SK-N-SH (cell line): ENCODE measurements around the gene C5orf24. TPM values are rescaled to one million over a fixed set of nuclear protein-coding genes. Genes with fewer than 3 reads are reported as not detected.

Experiments used
- CTCF ChIA-PET: fragments of 300-600, 350-600 bp; formaldehyde crosslinking; extraction: SDS; loops from one replicate; lab custom pipeline; 2021; lab: Yijun Ruan, JAX
- POLR2A ChIA-PET: fragments of 350-600 bp; sonication (Branson Sonifier 250); formaldehyde crosslinking; extraction: SDS; loops from one replicate; lab custom pipeline; 2020; ENCODE audit warnings: antibody characterized with exemption, inconsistent platforms; lab: Yijun Ruan, JAX
- DNase-seq: peaks from one replicate; pipeline ENCODE4 v3.0.0; 2012
- H2AFZ ChIP-seq: fragments of 200-600 bp; sonication (generic); 2 replicates; pipeline ENCODE4 v1.8.1; 2016; ENCODE audit warnings: antibody characterized with exemption, mild to moderate bottlenecking, low read depth
- H3F3A ChIP-seq: fragments of 200-600 bp; sonication (generic); replicated peaks from 2 replicates; pipeline ENCODE3; 2016; ENCODE audit warnings: antibody characterized with exemption, mild to moderate bottlenecking; ENCODE audit not compliant: insufficient read depth
- H3K27ac ChIP-seq, 2 experiments: fragments of 200-500 bp in 1 of 2; fragments of 200-600 bp in 1 of 2; sonication (Bioruptor generic) in 1 of 2; sonication (generic), shearing (Covaris generic) in 1 of 2; 2 replicates each; pipeline versions ENCODE4 v1.5.1 to v1.6.1; 2014 to 2016; ENCODE audit warnings: low read depth in 2 of 2, inconsistent platforms in 1 of 2, low read length in 1 of 2, mild to moderate bottlenecking in 1 of 2, mixed read lengths in 1 of 2
- H3K27me3 ChIP-seq: fragments of 200-600 bp; sonication (generic), shearing (Covaris generic); 2 replicates; pipeline ENCODE4 v1.6.1; 2016; ENCODE audit warnings: mixed run types; ENCODE audit not compliant: insufficient read depth
- H3K36me3 ChIP-seq, 2 experiments: fragments of 200-500 bp in 1 of 2; fragments of 200-600 bp in 1 of 2; sonication (Bioruptor generic) in 1 of 2; sonication (generic) in 1 of 2; replicated peaks in 1 of 2; 2 replicates each; pipeline versions ENCODE3 to v1.5.1; 2014 to 2016; ENCODE audit warnings: low read length in 1 of 2, mild to moderate bottlenecking in 1 of 2; ENCODE audit not compliant: insufficient read depth in 2 of 2, control insufficient read depth in 1 of 2
- H3K4me1 ChIP-seq, 2 experiments: fragments of 200-500 bp in 1 of 2; fragments of 200-600 bp in 1 of 2; sonication (Bioruptor generic) in 1 of 2; sonication (generic), shearing (Covaris generic) in 1 of 2; 2 replicates each; pipeline versions ENCODE4 v1.5.1 to v1.6.1; 2014 to 2016; ENCODE audit warnings: low read depth in 1 of 2, low read length in 1 of 2, mixed run types in 1 of 2; ENCODE audit not compliant: insufficient read depth in 2 of 2, control insufficient read depth in 1 of 2
- H3K4me2 ChIP-seq: fragments of 200-600 bp; sonication (generic), shearing (Covaris generic); 2 replicates; pipeline ENCODE4 v1.6.1; 2017; ENCODE audit warnings: mixed run types
- H3K4me3 ChIP-seq, 2 experiments: fragments of 200-500 bp in 1 of 2; fragments of 200-600 bp in 1 of 2; sonication (Bioruptor generic) in 1 of 2; sonication (generic), shearing (Covaris generic) in 1 of 2; 2 replicates each; pipeline versions ENCODE4 v1.5.1 to v1.8.1; 2014 to 2016; ENCODE audit warnings: low read depth in 2 of 2, inconsistent platforms in 1 of 2, low read length in 1 of 2, mild to moderate bottlenecking in 1 of 2, mixed read lengths in 1 of 2, moderate library complexity in 1 of 2
- H3K79me2 ChIP-seq: fragments of 200-600 bp; sonication (generic); 2 replicates; pipeline ENCODE4 v1.8.1; 2017; ENCODE audit warnings: mild to moderate bottlenecking; ENCODE audit not compliant: insufficient read depth
- H3K9ac ChIP-seq: fragments of 200-600 bp; sonication (generic); 2 replicates; pipeline ENCODE4 v1.6.1; 2017; ENCODE audit warnings: mixed run types
- H3K9me2 ChIP-seq: fragments of 200-600 bp; sonication (generic); 2 replicates; pipeline ENCODE4 v1.6.1; 2017; ENCODE audit warnings: mixed run types
- H3K9me3 ChIP-seq: fragments of 200-600 bp; sonication (generic); 2 replicates; pipeline ENCODE4 v1.6.1; 2017; ENCODE audit warnings: mixed run types, mild to moderate bottlenecking, moderate library complexity
- H4K20me1 ChIP-seq: fragments of 200-600 bp; sonication (generic); 2 replicates; pipeline ENCODE4 v1.6.1; 2017; ENCODE audit warnings: mild to moderate bottlenecking, mixed run types; ENCODE audit not compliant: insufficient read depth
- ELF1 ChIP-seq: IDR thresholded peaks from 2 replicates; pipeline ENCODE4 v1.4.0; 2012
- EP300 ChIP-seq, 2 experiments: IDR thresholded peaks; 2 replicates each; pipeline versions ENCODE4 v1.4.0 to v1.6.1; 2012; ENCODE audit warnings: borderline replicate concordance in 1 of 2, low read depth in 1 of 2, low read length in 1 of 2
- EZH2phosphoT487 ChIP-seq: fragments of 200-600 bp; sonication (generic); IDR thresholded peaks from 2 replicates; pipeline ENCODE4 v1.6.1; 2017; ENCODE audit warnings: low read depth, mixed run types, mild to moderate bottlenecking, antibody characterized with exemption, moderate library complexity, borderline replicate concordance
- FOXJ3 ChIP-seq: sonication (generic); formaldehyde crosslinking; IDR thresholded peaks from 2 replicates; pipeline ENCODE4 v1.5.1; 2020; ENCODE audit warnings: mild to moderate bottlenecking, missing genetic modification reagents
- GABPA ChIP-seq: IDR thresholded peaks from 2 replicates; pipeline ENCODE4 v1.4.0; 2012; ENCODE audit warnings: low read depth, mild to moderate bottlenecking
- GATA2 ChIP-seq: sonication (generic); formaldehyde crosslinking; IDR thresholded peaks from 2 replicates; pipeline ENCODE4 v1.5.0; 2020; ENCODE audit warnings: mild to moderate bottlenecking, missing genetic modification reagents
- IRF3 ChIP-seq: fragments of 150-350 bp; IDR thresholded peaks from 2 replicates; pipeline ENCODE4 v1.6.1; 2016; ENCODE audit warnings: mild to moderate bottlenecking, low read depth, low read length
- MEF2A ChIP-seq: IDR thresholded peaks from 2 replicates; pipeline ENCODE4 v1.4.0; 2012; ENCODE audit warnings: low read depth, borderline replicate concordance
- MXI1 ChIP-seq: IDR thresholded peaks from 2 replicates; pipeline ENCODE4 v1.6.1; 2012; ENCODE audit warnings: mild to moderate bottlenecking, low read depth, low read length, improper control_type of control experiment
- RCOR1 ChIP-seq: fragments of 150-350 bp; IDR thresholded peaks from 2 replicates; pipeline ENCODE4 v1.6.1; 2017; ENCODE audit warnings: antibody characterized with exemption, low read length
- RFX5 ChIP-seq: IDR thresholded peaks from 2 replicates; pipeline ENCODE4 v1.6.1; 2012; ENCODE audit warnings: mild to moderate bottlenecking, improper control_type of control experiment, low read length
- RXRA ChIP-seq: IDR thresholded peaks from 2 replicates; pipeline ENCODE4 v1.4.0; 2012; ENCODE audit warnings: low read depth, mild to moderate bottlenecking, borderline replicate concordance
- SMC3 ChIP-seq: IDR thresholded peaks from 2 replicates; pipeline ENCODE4 v1.6.1; 2012; ENCODE audit warnings: low read depth, low read length, improper control_type of control experiment
- TAF1 ChIP-seq: IDR thresholded peaks from 2 replicates; pipeline ENCODE4 v1.6.1; 2012; ENCODE audit warnings: low read depth, mild to moderate bottlenecking, low read length, moderate library complexity, borderline replicate concordance
- WGBS: methylation state at CpG from one replicate; pipeline ENCODE4 v1.1.6; 2017; ENCODE audit warnings: low lambda C conversion rate; 5-methylcytosine and 5-hydroxymethylcytosine counted together
- polyA plus RNA-seq, 3 experiments: library from polyadenylated mRNA; depleted of rRNA; stranded (reverse); fragments of >200 nt; gene quantifications; 2 replicates each; pipeline ENCODE4 v1.2.3, GENCODE V29; 2012
- TF ChIP-seq, protein P1 (sequence below): fragments of 200-600 bp; sonication (generic); IDR thresholded peaks from 2 replicates; pipeline ENCODE4 v1.6.1; 2017; ENCODE audit warnings: antibody characterized with exemption, mild to moderate bottlenecking, moderate library complexity
- TF ChIP-seq, protein P2 (sequence below): IDR thresholded peaks from 2 replicates; pipeline ENCODE4; 2012

The C5orf24 gene
- polyA plus RNA-seq, 1 of the 3 experiments (the other 2 are of a cell fraction): 21.8 TPM

DNA sequence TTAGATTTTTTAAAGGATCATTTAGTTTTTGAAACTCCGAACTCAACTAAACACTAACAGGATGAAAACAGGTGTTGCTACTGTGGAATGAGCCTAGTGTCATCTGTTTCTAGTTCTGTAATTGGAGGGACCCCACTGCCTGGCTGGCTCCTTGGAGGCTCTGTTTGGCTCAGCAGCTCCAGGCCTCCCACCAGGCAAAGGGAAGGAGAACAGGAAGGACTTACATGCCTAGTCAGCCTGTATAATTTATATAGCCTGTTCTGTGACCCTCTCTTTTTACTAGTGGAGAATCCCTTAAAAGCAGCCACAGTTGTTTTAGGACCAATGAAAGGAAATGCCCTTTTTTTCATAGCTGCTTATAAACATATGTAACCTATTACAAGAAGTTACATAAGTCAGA is 21.1 kb upstream of the C5orf24 start:
- Histone ChIP-seq H3F3A (peaks cover 5% of the 10 kb centered on the region), H3K9ac (no peak overlapping the region), H3K27me3 (no peaks in the 10 kb centered on the region), H3K27ac (no peak overlapping the region), H4K20me1 (no peaks in the 10 kb centered on the region), H3K79me2 (no peaks in the 10 kb centered on the region), H3K4me2 (no peak overlapping the region), H2AFZ (no peak overlapping the region), H3K36me3 (peaks cover 68 to 88% of the 10 kb centered on the region in 2 experiments), H3K4me1 (peaks cover 0 to 9% of the 10 kb centered on the region in 2 experiments; a peak in 1 of 4 replicates), H3K4me3 (no peak overlapping the region), H3K9me2 (no peaks in the 10 kb centered on the region), H3K9me3 (no peaks in the 10 kb centered on the region)
- DNase-seq: no peak
- POLR2A ChIA-PET: interaction anchor here (1.1 kb wide), 1 partner anchor 43 kb away, joined by 3 read pairs; no protein-coding TSS in a partner anchor
- TF ChIP-seq TAF1 (no peak), MEF2A (no peak), SMC3 (no peak), FOXJ3 (no peak), IRF3 (no peak), ELF1 (no peak), EZH2phosphoT487 (no peak), EP300 (IDR thresholded peaks at IDR 0.05; ENCODE audit: borderline replicate concordance in 1 of 2, low read depth in 1 of 2, low read length in 1 of 2) (no peak), MXI1 (no peak)
- TF ChIP-seq, protein P1, sequence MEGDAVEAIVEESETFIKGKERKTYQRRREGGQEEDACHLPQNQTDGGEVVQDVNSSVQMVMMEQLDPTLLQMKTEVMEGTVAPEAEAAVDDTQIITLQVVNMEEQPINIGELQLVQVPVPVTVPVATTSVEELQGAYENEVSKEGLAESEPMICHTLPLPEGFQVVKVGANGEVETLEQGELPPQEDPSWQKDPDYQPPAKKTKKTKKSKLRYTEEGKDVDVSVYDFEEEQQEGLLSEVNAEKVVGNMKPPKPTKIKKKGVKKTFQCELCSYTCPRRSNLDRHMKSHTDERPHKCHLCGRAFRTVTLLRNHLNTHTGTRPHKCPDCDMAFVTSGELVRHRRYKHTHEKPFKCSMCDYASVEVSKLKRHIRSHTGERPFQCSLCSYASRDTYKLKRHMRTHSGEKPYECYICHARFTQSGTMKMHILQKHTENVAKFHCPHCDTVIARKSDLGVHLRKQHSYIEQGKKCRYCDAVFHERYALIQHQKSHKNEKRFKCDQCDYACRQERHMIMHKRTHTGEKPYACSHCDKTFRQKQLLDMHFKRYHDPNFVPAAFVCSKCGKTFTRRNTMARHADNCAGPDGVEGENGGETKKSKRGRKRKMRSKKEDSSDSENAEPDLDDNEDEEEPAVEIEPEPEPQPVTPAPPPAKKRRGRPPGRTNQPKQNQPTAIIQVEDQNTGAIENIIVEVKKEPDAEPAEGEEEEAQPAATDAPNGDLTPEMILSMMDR: no peak
- TF ChIP-seq, protein P2, sequence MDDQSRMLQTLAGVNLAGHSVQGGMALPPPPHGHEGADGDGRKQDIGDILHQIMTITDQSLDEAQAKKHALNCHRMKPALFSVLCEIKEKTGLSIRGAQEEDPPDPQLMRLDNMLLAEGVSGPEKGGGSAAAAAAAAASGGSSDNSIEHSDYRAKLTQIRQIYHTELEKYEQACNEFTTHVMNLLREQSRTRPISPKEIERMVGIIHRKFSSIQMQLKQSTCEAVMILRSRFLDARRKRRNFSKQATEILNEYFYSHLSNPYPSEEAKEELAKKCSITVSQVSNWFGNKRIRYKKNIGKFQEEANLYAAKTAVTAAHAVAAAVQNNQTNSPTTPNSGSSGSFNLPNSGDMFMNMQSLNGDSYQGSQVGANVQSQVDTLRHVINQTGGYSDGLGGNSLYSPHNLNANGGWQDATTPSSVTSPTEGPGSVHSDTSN: no peak
- 97% methylated on average over 1 of the region's 1 CpG for WGBS
- CTCF ChIA-PET: interaction anchor here (1.4 kb wide), 1 partner anchor 80 kb away, joined by 3 read pairs; the partner anchor contains the start of gene PCBD2

DNA sequence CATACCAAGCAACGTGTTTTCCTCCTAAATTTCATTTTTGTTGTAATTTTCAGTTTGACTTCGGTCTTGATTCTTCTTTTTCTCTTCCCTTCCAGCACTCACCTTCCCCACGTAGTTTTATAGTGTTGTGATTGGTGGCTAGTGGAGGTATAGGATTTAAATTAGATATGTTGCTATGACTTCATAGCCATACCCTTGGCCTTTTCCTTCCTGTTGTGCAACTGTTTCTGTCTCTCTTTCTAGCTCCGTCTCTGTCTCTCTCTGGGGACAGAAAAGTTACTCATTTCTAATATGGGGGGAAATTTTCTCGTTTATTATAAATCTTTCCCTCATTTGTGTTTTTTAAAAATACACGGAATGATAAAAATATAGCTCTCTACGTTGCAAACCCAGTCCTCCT is 20.6 kb upstream of the C5orf24 start:
- Histone ChIP-seq H3K4me2 (no peak overlapping the region), H3K36me3 (peaks cover 72 to 87% of the 10 kb centered on the region in 2 experiments), H3K4me3 (no peak overlapping the region)
- WGBS: 96% methylated on average over 7 of the region's 7 CpGs
- TF ChIP-seq MXI1: no peak
- TF ChIP-seq RCOR1: no peak
- TF ChIP-seq GATA2 (CRISPR knock-in tag): no peak
- TF ChIP-seq RFX5: no peak
- TF ChIP-seq, protein P1: no peak
- no peak for TF ChIP-seq GABPA
- TF ChIP-seq RXRA: no peak
- TF ChIP-seq, all 33 proteins: peak for 0
- CTCF ChIA-PET: interaction anchor here (1.4 kb wide), 1 partner anchor 80 kb away, joined by 3 read pairs; the partner anchor contains the start of gene PCBD2
- no peaks in the 10 kb centered on the region for H3K27me3 ChIP-seq
- no peak for DNase-seq
- H3K9me3 ChIP-seq: no peaks in the 10 kb centered on the region
- peaks cover 5% of the 10 kb centered on the region for H3F3A ChIP-seq
- H3K27ac ChIP-seq: no peak overlapping the region
- no peak overlapping the region for H2AFZ ChIP-seq
- peaks cover 0 to 9% of the 10 kb centered on the region in 2 experiments; a peak in 1 of 4 replicates for H3K4me1 ChIP-seq
- no peaks in the 10 kb centered on the region for H4K20me1 ChIP-seq
- no peaks in the 10 kb centered on the region for H3K79me2 ChIP-seq
- no peak overlapping the region for H3K9ac ChIP-seq
- no peaks in the 10 kb centered on the region for H3K9me2 ChIP-seq
- POLR2A ChIA-PET: interaction anchor here (1.1 kb wide), 1 partner anchor 44 kb away, joined by 3 read pairs; no protein-coding TSS in a partner anchor
